HCT116 (cell line): ENCODE measurements around the gene NCOA5. TPM values are rescaled to one million over a fixed set of nuclear protein-coding genes. Genes with fewer than 3 reads are reported as not detected.

Experiments
- ATAC-seq: fragments of 200-7000 bp; cut with Tn5 transposase; 2 replicates; pipeline ENCODE4 v1.9.1; 2020; ENCODE audit warnings: mild to moderate bottlenecking, moderate library complexity
- BruUV-seq: library from RNA; stranded (reverse); fragments of 400-500 nt; replicated peaks from 2 replicates; lab custom pipeline; 2021; lab: Mats Ljungman, UMichigan
- CTCF ChIA-PET: fragments of 300-600 bp; sonication (Branson Sonifier 250); formaldehyde crosslinking; loops from one replicate; lab custom pipeline; 2021; ENCODE audit warnings: antibody characterized with exemption; lab: Charles Lee
- POLR2A ChIA-PET: fragments of 300-600, 350-600 bp; sonication (Branson Sonifier 250); formaldehyde crosslinking; loops from one replicate; lab custom pipeline; 2021; ENCODE audit warnings: antibody characterized with exemption; lab: Charles Lee
- RAD21 ChIA-PET, 2 experiments: fragments of 300-600 bp; sonication (Branson Sonifier 250); formaldehyde crosslinking; loops; one replicate each; lab custom pipeline; 2023; ENCODE audit warnings: low total read pairs in 2 of 2; ENCODE audit not compliant: uncharacterized antibody in 2 of 2, unreplicated experiment in 2 of 2, low non-redundant PET in 1 of 2; lab: Charles Lee
- DNase-seq: peaks from one replicate; pipeline ENCODE4 v3.0.0-alpha.2; 2010; ENCODE audit warnings: low read depth, low spot score
- H2AFZ ChIP-seq: fragments of 200-600 bp; shearing (Covaris generic), sonication (generic); 2 replicates; pipeline ENCODE4 v1.6.1; 2017; ENCODE audit warnings: low read depth, mixed run types, mixed read lengths, antibody characterized with exemption, low read length; ENCODE audit not compliant: poor library complexity, severe bottlenecking
- H3K27ac ChIP-seq: 2 replicates; pipeline ENCODE4 v1.5.1; 2012; ENCODE audit warnings: low read depth, low read length
- H3K27me3 ChIP-seq: fragments of 200-600 bp; sonication (generic); 2 replicates; pipeline ENCODE4 v1.6.1; 2016; ENCODE audit warnings: mixed run types, low read length, mixed read lengths; ENCODE audit not compliant: insufficient read depth
- H3K36me3 ChIP-seq, 2 experiments: fragments of 200-500 bp in 1 of 2; fragments of 200-600 bp in 1 of 2; sonication (Bioruptor generic) in 1 of 2; sonication (generic) in 1 of 2; 2 replicates each; pipeline versions ENCODE4 v1.5.1 to v1.6.1; 2014 to 2016; ENCODE audit warnings: low read length in 2 of 2, inconsistent platforms in 1 of 2, mixed read lengths in 1 of 2, mixed run types in 1 of 2; ENCODE audit not compliant: insufficient read depth in 2 of 2, control insufficient read depth in 1 of 2
- H3K4me1 ChIP-seq, 2 experiments: fragments of 200-600 bp in 1 of 2; sonication (generic) in 1 of 2; 2 replicates each; pipeline versions ENCODE4 v1.5.1 to v1.6.1; 2012 to 2017; ENCODE audit warnings: low read length in 2 of 2, inconsistent platforms in 1 of 2, mild to moderate bottlenecking in 1 of 2, mixed read lengths in 1 of 2, mixed run types in 1 of 2, moderate library complexity in 1 of 2; ENCODE audit not compliant: insufficient read depth in 2 of 2, control insufficient read depth in 1 of 2
- H3K4me2 ChIP-seq: fragments of 200-600 bp; sonication (generic); 2 replicates; pipeline ENCODE4 v1.6.1; 2017; ENCODE audit warnings: mixed run types, low read length, mixed read lengths
- H3K4me3 ChIP-seq, 2 experiments: fragments of 200-600 bp in 1 of 2; sonication (generic) in 1 of 2; replicated peaks in 1 of 2; 2 replicates each; pipeline ENCODE4 v1.5.1; 2011 to 2016; ENCODE audit warnings: low read length in 2 of 2, control low read depth in 1 of 2, low read depth in 1 of 2, mild to moderate bottlenecking in 1 of 2, mixed read lengths in 1 of 2, mixed run types in 1 of 2
- H3K79me2 ChIP-seq: fragments of 200-600 bp; sonication (generic); 2 replicates; pipeline ENCODE4 v1.6.1; 2017; ENCODE audit warnings: mild to moderate bottlenecking, mixed run types, low read length, moderate library complexity, mixed read lengths; ENCODE audit not compliant: insufficient read depth
- H3K9ac ChIP-seq: fragments of 200-600 bp; sonication (generic); 2 replicates; pipeline ENCODE4 v1.6.1; 2016; ENCODE audit warnings: low read length, mixed read lengths
- H3K9me2 ChIP-seq: fragments of 200-600 bp; sonication (generic), shearing (Covaris generic); 2 replicates; pipeline ENCODE4 v1.6.1; 2017; ENCODE audit warnings: mixed run types, mild to moderate bottlenecking, moderate library complexity; ENCODE audit not compliant: insufficient read depth
- H3K9me3 ChIP-seq, 2 experiments: fragments of 200-500 bp in 1 of 2; fragments of 200-600 bp in 1 of 2; sonication (Bioruptor generic) in 1 of 2; sonication (generic) in 1 of 2; 2 replicates each; pipeline ENCODE4 v1.6.1; 2014 to 2017; ENCODE audit warnings: low read length in 2 of 2, mixed read lengths in 2 of 2, inconsistent platforms in 1 of 2, low read depth in 1 of 2, mild to moderate bottlenecking in 1 of 2, mixed run types in 1 of 2, moderate library complexity in 1 of 2; ENCODE audit not compliant: control insufficient read depth in 1 of 2, insufficient read depth in 1 of 2
- H4K20me1 ChIP-seq: fragments of 200-600 bp; sonication (generic), shearing (Covaris generic); 2 replicates; pipeline ENCODE4 v1.6.1; 2017; ENCODE audit warnings: mixed run types, mild to moderate bottlenecking, moderate library complexity; ENCODE audit not compliant: insufficient read depth
- ATF3 ChIP-seq: IDR thresholded peaks from 2 replicates; pipeline ENCODE4 v1.6.1; 2012
- CBX3 ChIP-seq: IDR thresholded peaks from 2 replicates; pipeline ENCODE4 v1.6.1; 2012; ENCODE audit warnings: low read depth
- REST ChIP-seq: IDR thresholded peaks from 2 replicates; pipeline ENCODE4 v1.6.1; 2012; ENCODE audit warnings: low read depth
- SIN3A ChIP-seq: IDR thresholded peaks from 2 replicates; pipeline ENCODE4 v1.6.1; 2012; ENCODE audit warnings: low read depth
- TCF7L2 ChIP-seq: IDR thresholded peaks from 2 replicates; pipeline ENCODE4 v1.7.0; 2011; ENCODE audit warnings: borderline replicate concordance, inconsistent platforms; ENCODE audit not compliant: insufficient read depth, insufficient read length; ENCODE audit errors: extremely low read depth
- YY1 ChIP-seq: IDR thresholded peaks from 2 replicates; pipeline ENCODE4 v1.6.1; 2011; ENCODE audit warnings: low read length, low read depth, moderate library complexity, mild to moderate bottlenecking; ENCODE audit not compliant: insufficient replicate concordance; ENCODE audit errors: extremely low read depth
- intact Hi-C: fragments of 100-400 bp; cut with micrococcal nuclease; formaldehyde crosslinking; loops from 2 replicates; pipeline ENCODE4 v1.10.0; 2022
- total RNA-seq: library from RNA; stranded (reverse); gene quantifications from one replicate; pipeline ENCODE4 v1.2.1, GENCODE V29; 2021; ENCODE audit not compliant: unreplicated experiment

NCOA5 gene
- total RNA-seq, 1 experiment from 2014 or later, result 31.6 TPM

GRCh38 chr20:46060301-46060881, 29.4 kb downstream of the NCOA5 start:
- no TSS peak for BruUV-seq
- no peaks in the 10 kb centered on the region for H3K9me2 ChIP-seq
- no peak for ATAC-seq
- no peak for TF ChIP-seq ATF3
- no peak for TF ChIP-seq REST
- TF ChIP-seq YY1, result no peak
- TF ChIP-seq CBX3, result no peak
- TF ChIP-seq SIN3A, result no peak
- TF ChIP-seq TCF7L2, result no peak
- TF ChIP-seq, all 23 proteins: peak for 0
- no peak overlapping the region for H3K9ac ChIP-seq
- no peak overlapping the region for H2AFZ ChIP-seq
- H3K27ac ChIP-seq, result no peak overlapping the region
- H3K4me2 ChIP-seq, result no peak overlapping the region
- ChIA-PET POLR2A (no interaction called here), RAD21 (no interaction called here), CTCF (interaction anchor here (1.1 kb wide), 1 partner anchor 37 kb away, joined by 3 read pairs; no protein-coding TSS in a partner anchor)
- H3K79me2 ChIP-seq, result no peaks in the 10 kb centered on the region
- H4K20me1 ChIP-seq, result no peaks in the 10 kb centered on the region
- no peaks in the 10 kb centered on the region for H3K4me1 ChIP-seq
- no peak for DNase-seq
- no peak overlapping the region for H3K4me3 ChIP-seq
- H3K27me3 ChIP-seq, result no peaks in the 10 kb centered on the region
- H3K9me3 ChIP-seq, result no peaks in the 10 kb centered on the region
- intact Hi-C loops, result no loop called here
- H3K36me3 ChIP-seq, result peaks cover 21 to 36% of the 10 kb centered on the region in 2 experiments
